Activated naive CD4-positive, alpha-beta T cell treated with anti-CD3 and anti-CD28 coated beads for 36 hours (primary cell): ENCODE results near the gene PCDHB15. TPM values are rescaled to one million over a fixed set of nuclear protein-coding genes. Genes with fewer than 3 reads are reported as not detected.

ENCODE experiments used
- CTCF ChIA-PET: fragments of 350-600 bp; sonication (Branson Sonifier 250); formaldehyde crosslinking; loops from one replicate; lab custom pipeline; 2021; ENCODE audit warnings: antibody characterized with exemption; lab: Charles Lee
- DNase-seq: peaks from one replicate; pipeline ENCODE4 v3.0.0-alpha.2; 2020
- H3K27ac Mint-ChIP-seq: one replicate; pipeline ENCODE4 v1.8.0; 2021; ENCODE audit warnings: mild to moderate bottlenecking, mixed read lengths
- H3K27me3 Mint-ChIP-seq: one replicate; pipeline ENCODE4 v1.8.0; 2021; ENCODE audit warnings: low read depth, mixed read lengths
- H3K36me3 Mint-ChIP-seq: one replicate; pipeline ENCODE4 v1.8.0; 2021; ENCODE audit warnings: low read depth, mixed read lengths
- H3K4me1 Mint-ChIP-seq: one replicate; pipeline ENCODE4 v1.8.0; 2021; ENCODE audit warnings: low read depth, mixed read lengths
- H3K4me3 Mint-ChIP-seq: one replicate; pipeline ENCODE4 v1.8.0; 2021; ENCODE audit warnings: mild to moderate bottlenecking, moderate library complexity, mixed read lengths
- H3K9me3 Mint-ChIP-seq: one replicate; pipeline ENCODE4 v1.8.0; 2021; ENCODE audit warnings: mixed read lengths
- intact Hi-C: fragments of 100-400 bp; cut with micrococcal nuclease; formaldehyde crosslinking; loops from one replicate; pipeline ENCODE4 v1.15.1; 2023
- total RNA-seq, 2 experiments: library from RNA; stranded (reverse); gene quantifications; one replicate each; pipeline ENCODE4 v1.2.3, GENCODE V29; 2021

PCDHB15 gene
- total RNA-seq, 2 experiments from 2014 or later, result not detected

DNA sequence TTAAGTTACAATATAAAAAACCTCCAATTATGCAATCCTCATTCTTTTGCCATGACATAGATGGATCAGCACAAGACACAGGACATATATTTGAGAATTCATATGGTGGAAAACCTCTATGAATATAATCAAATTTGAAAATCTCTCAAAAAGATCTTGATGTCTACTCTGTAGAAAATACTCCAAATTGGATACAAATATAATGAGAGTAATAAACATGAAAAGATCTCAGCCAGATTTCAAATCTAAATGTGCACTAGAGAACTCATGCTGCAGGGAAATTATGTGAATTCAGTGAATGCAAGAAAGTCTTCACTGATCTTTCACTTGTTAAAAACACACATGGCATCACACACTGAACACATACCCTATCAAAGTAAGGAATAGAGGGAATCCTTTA is 13.8 kb downstream of the PCDHB15 start:
- intact Hi-C loops, result no loop called here
- DNase-seq, result no peak
- CTCF ChIA-PET, result no interaction called here
- peaks cover 72% of the 10 kb centered on the region for H3K9me3 Mint-ChIP-seq
- H3K4me1 Mint-ChIP-seq, result no peaks in the 10 kb centered on the region
- peaks cover 35% of the 10 kb centered on the region for H3K36me3 Mint-ChIP-seq
- no peaks in the 10 kb centered on the region for H3K27me3 Mint-ChIP-seq
- H3K4me3 Mint-ChIP-seq, result no peak overlapping the region
- no peak overlapping the region for H3K27ac Mint-ChIP-seq

- Mint-ChIP-seq H3K27ac (no peak overlapping the region), H3K4me3 (no peak overlapping the region), H3K9me3 (peaks cover 70% of the 10 kb centered on the region), H3K36me3 (peaks cover 33% of the 10 kb centered on the region), H3K27me3 (no peaks in the 10 kb centered on the region), H3K4me1 (no peaks in the 10 kb centered on the region)
- intact Hi-C loops, result no loop called here
- CTCF ChIA-PET, result no interaction called here
- DNase-seq, result no peak
Observed at GRCh38 chr5:141260458-141261237, 15.5 kb downstream of the PCDHB15 start.

DNA sequence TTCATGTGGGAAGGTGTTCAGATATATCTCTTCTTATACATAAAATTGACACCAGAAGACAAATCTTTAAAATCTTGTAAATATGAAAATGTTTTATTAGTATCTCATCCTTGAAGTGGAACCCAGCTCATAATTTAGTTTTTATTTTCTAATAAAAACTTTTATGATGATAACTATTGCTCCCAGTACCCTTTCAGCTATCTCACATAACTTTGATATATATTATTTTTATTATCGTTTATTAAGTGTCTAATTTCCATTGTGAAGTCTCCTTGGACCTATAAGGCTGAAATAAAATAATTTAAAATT is 16.0 kb downstream of the PCDHB15 start:
- Mint-ChIP-seq H3K4me1 (no peaks in the 10 kb centered on the region), H3K4me3 (no peak overlapping the region), H3K27ac (no peak overlapping the region), H3K27me3 (no peaks in the 10 kb centered on the region), H3K9me3 (peaks cover 74% of the 10 kb centered on the region), H3K36me3 (peaks cover 37% of the 10 kb centered on the region)
- intact Hi-C loops, result no loop called here
- no peak for DNase-seq
- CTCF ChIA-PET, result no interaction called here

GRCh38 chr5:141269195-141269594 is 24.0 kb downstream of the PCDHB15 start:
- intact Hi-C loops, result no loop called here
- no peak overlapping the region for H3K27ac Mint-ChIP-seq
- no peak for DNase-seq
- H3K9me3 Mint-ChIP-seq, result peaks cover 64% of the 10 kb centered on the region
- CTCF ChIA-PET, result no interaction called here
- peaks cover 31% of the 10 kb centered on the region for H3K36me3 Mint-ChIP-seq
- H3K27me3 Mint-ChIP-seq, result no peaks in the 10 kb centered on the region
- H3K4me1 Mint-ChIP-seq, result no peaks in the 10 kb centered on the region
- no peak overlapping the region for H3K4me3 Mint-ChIP-seq

GRCh38 chr5:141272906-141273305 is 27.7 kb downstream of the PCDHB15 start:
- H3K36me3 Mint-ChIP-seq, result peaks cover 20% of the 10 kb centered on the region

GRCh38 chr5:141298376-141298775 is 53.2 kb downstream of the PCDHB15 start:
- peaks cover 55% of the 10 kb centered on the region for H3K9me3 Mint-ChIP-seq
- no peaks in the 10 kb centered on the region for H3K27me3 Mint-ChIP-seq
- H3K36me3 Mint-ChIP-seq, result peaks cover 47% of the 10 kb centered on the region
- H3K4me3 Mint-ChIP-seq, result no peak overlapping the region
- H3K4me1 Mint-ChIP-seq, result no peaks in the 10 kb centered on the region
- CTCF ChIA-PET, result no interaction called here
- DNase-seq, result no peak
- intact Hi-C loops, result no loop called here
- H3K27ac Mint-ChIP-seq, result no peak overlapping the region

More at GRCh38 chr5:141272906-141273305, 27.7 kb downstream of the PCDHB15 start:
- intact Hi-C loops, result no loop called here
- Mint-ChIP-seq H3K27me3 (no peaks in the 10 kb centered on the region), H3K4me1 (no peaks in the 10 kb centered on the region), H3K4me3 (no peak overlapping the region), H3K9me3 (peaks cover 58% of the 10 kb centered on the region), H3K27ac (no peak overlapping the region)
- DNase-seq, result no peak
- CTCF ChIA-PET, result no interaction called here

Other genes starting within 250 kb of the PCDHB15 start
- gene PCDHB1, start 194.0 kb upstream of the PCDHB15 start, total RNA-seq, result not detected
- gene PCDHB2, start 150.8 kb upstream of the PCDHB15 start, total RNA-seq, result not detected
- gene PCDHB3, start 144.9 kb upstream of the PCDHB15 start, total RNA-seq, result not detected
- not detected for gene PCDHB4, start 123.6 kb upstream of the PCDHB15 start, total RNA-seq
- not detected for gene PCDHB5, start 110.2 kb upstream of the PCDHB15 start, total RNA-seq
- not detected for gene PCDHB6, start 95.3 kb upstream of the PCDHB15 start, total RNA-seq
- not detected for gene PCDHB7, start 72.8 kb upstream of the PCDHB15 start, total RNA-seq
- gene PCDHB8, start 67.6 kb upstream of the PCDHB15 start, total RNA-seq, result not detected
- not detected for gene PCDHB16, start 63.0 kb upstream of the PCDHB15 start, total RNA-seq
- gene PCDHB9, start 58.2 kb upstream of the PCDHB15 start, total RNA-seq, result not detected
- gene PCDHB10, start 53.0 kb upstream of the PCDHB15 start, total RNA-seq, result not detected
- gene PCDHB11, start 45.8 kb upstream of the PCDHB15 start, total RNA-seq, result not detected
- gene PCDHB12, start 36.7 kb upstream of the PCDHB15 start, total RNA-seq, result not detected
- not detected for gene PCDHB13, start 31.5 kb upstream of the PCDHB15 start, total RNA-seq
- gene PCDHB14, start 22.1 kb upstream of the PCDHB15 start, total RNA-seq, result not detected
- gene SLC25A2, start 58.7 kb downstream of the PCDHB15 start, total RNA-seq, result not detected
- gene TAF7, start 75.4 kb downstream of the PCDHB15 start, total RNA-seq, result 10 to 100 TPM; 57.0 to 57.9 TPM
- not detected for gene PCDHGA1, start 85.1 kb downstream of the PCDHB15 start, total RNA-seq
- gene PCDHGA2, start 93.4 kb downstream of the PCDHB15 start, total RNA-seq, result not detected
- not detected for gene PCDHGA3, start 98.4 kb downstream of the PCDHB15 start, total RNA-seq
- gene PCDHGB1, start 104.7 kb downstream of the PCDHB15 start, total RNA-seq, result not detected
- not detected for gene PCDHGA4, start 109.6 kb downstream of the PCDHB15 start, total RNA-seq
- not detected for gene PCDHGB2, start 114.6 kb downstream of the PCDHB15 start, total RNA-seq
- under 1 TPM in 1 of 2 experiments, not detected in 1; 0.05 TPM for gene PCDHGA5, start 118.8 kb downstream of the PCDHB15 start, total RNA-seq
- gene PCDHGB3, start 124.8 kb downstream of the PCDHB15 start, total RNA-seq, result under 1 TPM in 1 of 2 experiments, not detected in 1; 0.07 TPM
- gene PCDHGA6, start 128.5 kb downstream of the PCDHB15 start, total RNA-seq, result under 1 TPM; 0.05 to 0.07 TPM
- not detected for gene PCDHGA7, start 137.3 kb downstream of the PCDHB15 start, total RNA-seq
- not detected for gene PCDHGB4, start 142.3 kb downstream of the PCDHB15 start, total RNA-seq
- not detected for gene PCDHGA8, start 147.2 kb downstream of the PCDHB15 start, total RNA-seq
- under 1 TPM in 1 of 2 experiments, not detected in 1; 0.12 TPM for gene PCDHGB5, start 152.6 kb downstream of the PCDHB15 start, total RNA-seq
- under 1 TPM in 1 of 2 experiments, not detected in 1; 0.07 TPM for gene PCDHGA9, start 157.4 kb downstream of the PCDHB15 start, total RNA-seq
- gene PCDHGB6, start 162.6 kb downstream of the PCDHB15 start, total RNA-seq, result under 1 TPM in 1 of 2 experiments, not detected in 1; 0.05 TPM
- under 1 TPM in 1 of 2 experiments, not detected in 1; 0.05 TPM for gene PCDHGA10, start 167.6 kb downstream of the PCDHB15 start, total RNA-seq
- gene PCDHGB7, start 172.3 kb downstream of the PCDHB15 start, total RNA-seq, result not detected
- under 1 TPM; 0.10 to 0.17 TPM for gene PCDHGA11, start 175.7 kb downstream of the PCDHB15 start, total RNA-seq
- not detected for gene PCDHGA12, start 185.1 kb downstream of the PCDHB15 start, total RNA-seq
- gene PCDHGC3, start 230.6 kb downstream of the PCDHB15 start, total RNA-seq, result under 1 TPM; 0.12 to 0.17 TPM
- not detected for gene PCDHGC4, start 239.6 kb downstream of the PCDHB15 start, total RNA-seq
- not detected for gene PCDHGC5, start 243.7 kb downstream of the PCDHB15 start, total RNA-seq